Glomerular visceral epithelial cell (primary cell): ENCODE measurements around the gene GOLGA2.
A peak's percentile ranks its signal among the peaks of the same experiment; 100 is the strongest.

Experiments used
- DNase-seq: peaks from one replicate; pipeline ENCODE4 v3.0.0-alpha.2; 2016; ENCODE audit errors: extremely low spot score

The GOLGA2 gene

GRCh38 chr9:128257086-128257825, 18.6 kb downstream of the GOLGA2 start:
- no peak for DNase-seq

- DNase-seq: peak; percentile 58
Observed at GRCh38 chr9:128254855-128255759, 20.7 kb downstream of the GOLGA2 start.

- DNase-seq: no peak
Observed at GRCh38 chr9:128254362-128254761, 21.4 kb downstream of the GOLGA2 start.

- no peak for DNase-seq
Observed at GRCh38 chr9:128253991-128254346, 21.8 kb downstream of the GOLGA2 start.

GRCh38 chr9:128253140-128253990, 22.4 kb downstream of the GOLGA2 start:
- peak; percentile 17 for DNase-seq

GRCh38 chr9:128252317-128253139, 23.3 kb downstream of the GOLGA2 start:
- DNase-seq: no peak

- no peak for DNase-seq
Observed at GRCh38 chr9:128251732-128252100, 24.1 kb downstream of the GOLGA2 start.

GRCh38 chr9:128250839-128251731, 24.7 kb downstream of the GOLGA2 start:
- no peak for DNase-seq

GRCh38 chr9:128249908-128250838, 25.6 kb downstream of the GOLGA2 start:
- peak; percentile 50 for DNase-seq

GRCh38 chr9:128249558-128249907, 26.3 kb downstream of the GOLGA2 start:
- DNase-seq: no peak

GRCh38 chr9:128247226-128247803, 28.5 kb downstream of the GOLGA2 start:
- no peak for DNase-seq

GRCh38 chr9:128246471-128246870, 29.3 kb downstream of the GOLGA2 start:
- DNase-seq: no peak

- DNase-seq: peak; percentile 23
Observed at GRCh38 chr9:128245421-128246151, 30.2 kb downstream of the GOLGA2 start.

- DNase-seq: no peak
Observed at GRCh38 chr9:128244837-128245231, 31.0 kb downstream of the GOLGA2 start.

- DNase-seq: no peak
Observed at GRCh38 chr9:128244091-128244836, 31.5 kb downstream of the GOLGA2 start.

- DNase-seq: no peak
Observed at GRCh38 chr9:128243215-128244018, 32.4 kb downstream of the GOLGA2 start.

GRCh38 chr9:128242828-128243214, 33.0 kb downstream of the GOLGA2 start:
- no peak for DNase-seq
